Measurements from ENCODE around the gene SELENOS. TPM values are rescaled to one million over a fixed set of nuclear protein-coding genes. Genes with fewer than 3 reads are reported as not detected.
A peak's percentile ranks its signal among the peaks of the same experiment; 100 is the strongest.

The SELENOS gene
- polyA plus RNA-seq, 3 donors, result 40.2 to 70.2 (median 51.6) TPM

- no peaks in the 10 kb centered on the region for H3K36me3 ChIP-seq (replicated peaks in 1 of 2; ENCODE audit: control insufficient read depth in 1 of 2, insufficient read depth in 2 of 2, low read length in 2 of 2)
- H3K27ac ChIP-seq (ENCODE audit: low read depth in 1 of 2, low read length in 2 of 2), result no peak overlapping the region
- no peak for DNase-seq
- H3K36me3 Mint-ChIP-seq, result peaks cover 0 to 2% of the 10 kb centered on the region in 2 donors
- no peak overlapping the region for H3K27ac Mint-ChIP-seq
- H3K79me2 ChIP-seq (ENCODE audit: insufficient read depth, low read length), result no peaks in the 10 kb centered on the region
- H3K4me2 ChIP-seq (replicated peaks; ENCODE audit: extremely low read depth, low read length, poor library complexity, severe bottlenecking), result no peak overlapping the region
- no peak overlapping the region for H3K9ac ChIP-seq (ENCODE audit: insufficient read depth, low read length, poor library complexity, severe bottlenecking)
- no peak overlapping the region for H2AFZ ChIP-seq (ENCODE audit: insufficient read depth, low read depth, low read length, poor library complexity, severe bottlenecking)
- peaks cover 0 to 5% (median 2%) of the 10 kb centered on the region in 7 donors for H3K9me3 Mint-ChIP-seq
- peaks cover 2 to 3% of the 10 kb centered on the region in 2 donors for H3K4me1 ChIP-seq (ENCODE audit: control insufficient read depth in 1 of 2, insufficient read depth in 2 of 2, low read length in 2 of 2)
- intact Hi-C loops (cut with micrococcal nuclease), result no loop called here
- H3K27me3 Mint-ChIP-seq (ENCODE audit: low read depth in 3 of 3), result peaks cover 27 to 52% (median 27%) of the 10 kb centered on the region in 3 donors
- no peak overlapping the region for H3K4me3 Mint-ChIP-seq
- H3K27me3 ChIP-seq (ENCODE audit: control insufficient read depth in 2 of 2, insufficient read depth in 2 of 2, low read length in 2 of 2), result peaks cover 0 to 6% of the 10 kb centered on the region in 2 donors
- TF ChIP-seq, protein P1, sequence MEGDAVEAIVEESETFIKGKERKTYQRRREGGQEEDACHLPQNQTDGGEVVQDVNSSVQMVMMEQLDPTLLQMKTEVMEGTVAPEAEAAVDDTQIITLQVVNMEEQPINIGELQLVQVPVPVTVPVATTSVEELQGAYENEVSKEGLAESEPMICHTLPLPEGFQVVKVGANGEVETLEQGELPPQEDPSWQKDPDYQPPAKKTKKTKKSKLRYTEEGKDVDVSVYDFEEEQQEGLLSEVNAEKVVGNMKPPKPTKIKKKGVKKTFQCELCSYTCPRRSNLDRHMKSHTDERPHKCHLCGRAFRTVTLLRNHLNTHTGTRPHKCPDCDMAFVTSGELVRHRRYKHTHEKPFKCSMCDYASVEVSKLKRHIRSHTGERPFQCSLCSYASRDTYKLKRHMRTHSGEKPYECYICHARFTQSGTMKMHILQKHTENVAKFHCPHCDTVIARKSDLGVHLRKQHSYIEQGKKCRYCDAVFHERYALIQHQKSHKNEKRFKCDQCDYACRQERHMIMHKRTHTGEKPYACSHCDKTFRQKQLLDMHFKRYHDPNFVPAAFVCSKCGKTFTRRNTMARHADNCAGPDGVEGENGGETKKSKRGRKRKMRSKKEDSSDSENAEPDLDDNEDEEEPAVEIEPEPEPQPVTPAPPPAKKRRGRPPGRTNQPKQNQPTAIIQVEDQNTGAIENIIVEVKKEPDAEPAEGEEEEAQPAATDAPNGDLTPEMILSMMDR (IDR thresholded peaks at IDR 0.05), result no peak
- H3K4me3 ChIP-seq (replicated peaks in 1 of 3; ENCODE audit: low read depth in 2 of 3, low read length in 3 of 3), result no peak overlapping the region
- peaks cover 7% of the 10 kb centered on the region for H3K4me1 Mint-ChIP-seq
- H3K9me3 ChIP-seq (replicated peaks in 1 of 2; ENCODE audit: control insufficient read depth in 1 of 2, insufficient read depth in 1 of 2, low read length in 2 of 2), result no peaks in the 10 kb centered on the region
- no peaks in the 10 kb centered on the region for H4K20me1 ChIP-seq (ENCODE audit: insufficient read depth, low read length)
- 97% methylated on average over 3 of the region's 8 CpGs for WGBS (ENCODE audit: insufficient coverage)
These were observed 48.7 kb upstream of the SELENOS start for GRCh38 chr15:101326026-101326315.

GRCh38 chr15:101325263-101326025 is 48.2 kb upstream of the SELENOS start:
- Histone ChIP-seq H4K20me1 (ENCODE audit: insufficient read depth, low read length) (no peaks in the 10 kb centered on the region), H3K9me3 (replicated peaks in 1 of 2; ENCODE audit: control insufficient read depth in 1 of 2, insufficient read depth in 1 of 2, low read length in 2 of 2) (no peaks in the 10 kb centered on the region), H3K4me1 (ENCODE audit: control insufficient read depth in 1 of 2, insufficient read depth in 2 of 2, low read length in 2 of 2) (peaks cover 7 to 8% of the 10 kb centered on the region in 2 donors), H3K4me3 (replicated peaks in 1 of 3; ENCODE audit: low read depth in 2 of 3, low read length in 3 of 3) (no peak overlapping the region), H3K27me3 (ENCODE audit: control insufficient read depth in 2 of 2, insufficient read depth in 2 of 2, low read length in 2 of 2) (peaks cover 0 to 3% of the 10 kb centered on the region in 2 donors), H3K4me2 (replicated peaks; ENCODE audit: extremely low read depth, low read length, poor library complexity, severe bottlenecking) (no peak overlapping the region), H3K27ac (ENCODE audit: low read depth in 1 of 2, low read length in 2 of 2) (no peak overlapping the region), H3K79me2 (ENCODE audit: insufficient read depth, low read length) (no peaks in the 10 kb centered on the region), H3K9ac (ENCODE audit: insufficient read depth, low read length, poor library complexity, severe bottlenecking) (no peak overlapping the region), H3K36me3 (replicated peaks in 1 of 2; ENCODE audit: control insufficient read depth in 1 of 2, insufficient read depth in 2 of 2, low read length in 2 of 2) (no peaks in the 10 kb centered on the region), H2AFZ (ENCODE audit: insufficient read depth, low read depth, low read length, poor library complexity, severe bottlenecking) (no peak overlapping the region)
- H3K27me3 Mint-ChIP-seq (ENCODE audit: low read depth in 3 of 3), result peaks cover 25 to 52% (median 27%) of the 10 kb centered on the region in 3 donors
- H3K36me3 Mint-ChIP-seq, result peaks cover 0 to 2% of the 10 kb centered on the region in 2 donors
- H3K9me3 Mint-ChIP-seq, result peaks cover 0 to 5% (median 2%) of the 10 kb centered on the region in 7 donors
- H3K4me1 Mint-ChIP-seq, result peaks cover 12% of the 10 kb centered on the region
- intact Hi-C loops (cut with micrococcal nuclease), result no loop called here
- no peak for DNase-seq
- TF ChIP-seq, protein P1 (IDR thresholded peaks at IDR 0.05), result no peak
- WGBS (ENCODE audit: insufficient coverage), result 91% methylated on average over 18 of the region's 19 CpGs
- peak overlapping the region in 1 of 7 donors; percentile 25 for H3K27ac Mint-ChIP-seq
- H3K4me3 Mint-ChIP-seq, result no peak overlapping the region
